ENCODE results near the gene CFAP68.

CFAP68 gene

DNA sequence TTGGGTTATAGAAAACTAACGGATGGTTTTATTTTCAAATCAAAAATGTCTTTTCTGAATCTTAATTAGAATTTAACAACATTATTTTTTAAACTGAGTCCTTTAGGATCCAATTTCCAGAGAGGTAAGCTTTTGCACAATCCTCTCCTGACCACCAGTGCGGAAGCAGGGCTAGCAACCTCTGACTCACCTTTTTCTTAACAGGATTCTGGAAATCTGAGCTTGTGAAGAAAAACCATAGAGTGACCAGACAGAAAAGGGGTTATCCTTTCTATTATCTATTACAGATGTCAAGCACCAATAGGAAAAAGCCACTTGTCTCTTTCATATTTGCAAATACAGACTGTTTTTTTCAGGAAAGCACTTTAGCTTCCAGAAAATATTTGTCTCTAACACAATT, 33.3 kb upstream of the CFAP68 start:
- H3K4me3 ChIP-seq (ENCODE audit: low read length) = no peak overlapping the region
- TF ChIP-seq, protein P1, sequence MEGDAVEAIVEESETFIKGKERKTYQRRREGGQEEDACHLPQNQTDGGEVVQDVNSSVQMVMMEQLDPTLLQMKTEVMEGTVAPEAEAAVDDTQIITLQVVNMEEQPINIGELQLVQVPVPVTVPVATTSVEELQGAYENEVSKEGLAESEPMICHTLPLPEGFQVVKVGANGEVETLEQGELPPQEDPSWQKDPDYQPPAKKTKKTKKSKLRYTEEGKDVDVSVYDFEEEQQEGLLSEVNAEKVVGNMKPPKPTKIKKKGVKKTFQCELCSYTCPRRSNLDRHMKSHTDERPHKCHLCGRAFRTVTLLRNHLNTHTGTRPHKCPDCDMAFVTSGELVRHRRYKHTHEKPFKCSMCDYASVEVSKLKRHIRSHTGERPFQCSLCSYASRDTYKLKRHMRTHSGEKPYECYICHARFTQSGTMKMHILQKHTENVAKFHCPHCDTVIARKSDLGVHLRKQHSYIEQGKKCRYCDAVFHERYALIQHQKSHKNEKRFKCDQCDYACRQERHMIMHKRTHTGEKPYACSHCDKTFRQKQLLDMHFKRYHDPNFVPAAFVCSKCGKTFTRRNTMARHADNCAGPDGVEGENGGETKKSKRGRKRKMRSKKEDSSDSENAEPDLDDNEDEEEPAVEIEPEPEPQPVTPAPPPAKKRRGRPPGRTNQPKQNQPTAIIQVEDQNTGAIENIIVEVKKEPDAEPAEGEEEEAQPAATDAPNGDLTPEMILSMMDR (IDR thresholded peaks at IDR 0.05; ENCODE audit: insufficient read depth, low read depth, low read length, missing control alignments) = no peak
- DNase-seq (ENCODE audit: low read depth) = peak; percentile 17

DNA sequence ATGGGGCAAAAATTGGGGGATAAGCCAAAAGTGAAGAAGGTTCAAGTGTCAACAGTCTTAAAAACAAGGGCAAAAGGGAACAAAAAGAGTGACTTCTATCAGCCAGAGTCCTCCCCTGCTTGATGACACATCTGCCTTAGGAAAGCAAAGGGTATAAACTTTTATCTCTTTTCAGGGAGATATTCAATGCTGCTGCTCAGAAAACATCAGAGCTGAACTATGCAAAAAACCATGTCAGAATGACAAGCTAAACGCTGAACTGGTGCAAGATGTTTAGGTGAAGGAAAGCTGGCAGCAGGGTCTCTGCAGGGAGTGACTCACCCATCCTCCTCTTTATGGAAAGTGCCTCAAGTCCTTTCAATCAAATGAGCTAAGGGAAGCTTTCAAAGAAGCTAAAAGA, 32.7 kb upstream of the CFAP68 start:
- no peak overlapping the region for H3K4me3 ChIP-seq (ENCODE audit: low read length)
- TF ChIP-seq, protein P1 (IDR thresholded peaks at IDR 0.05; ENCODE audit: insufficient read depth, low read depth, low read length, missing control alignments) = no peak
- peak; percentile 8 for DNase-seq (ENCODE audit: low read depth)

DNA sequence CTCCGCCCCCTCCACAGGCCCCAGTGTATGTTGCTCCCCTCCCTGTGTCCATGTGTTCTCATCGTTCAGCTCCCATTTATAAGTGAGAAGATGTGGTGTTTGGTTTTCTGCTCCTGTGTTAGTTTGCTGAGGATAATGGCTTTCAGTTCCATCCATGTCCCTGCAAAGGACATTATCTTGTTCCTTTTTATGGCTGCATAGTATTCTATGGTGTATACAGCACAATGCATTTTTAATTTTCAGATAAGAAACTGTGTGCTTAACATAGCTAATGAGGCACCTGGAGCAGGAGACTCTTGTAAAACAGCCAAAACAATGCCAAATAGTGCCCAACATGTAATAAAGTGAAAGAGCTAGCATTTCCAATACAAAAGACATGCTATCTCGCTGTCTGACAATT, 29.7 kb upstream of the CFAP68 start:
- TF ChIP-seq, protein P1 (IDR thresholded peaks at IDR 0.05; ENCODE audit: insufficient read depth, low read depth, low read length, missing control alignments) = no peak
- H3K4me3 ChIP-seq (ENCODE audit: low read length) = no peak overlapping the region
- no peak for DNase-seq (ENCODE audit: low read depth)

DNA sequence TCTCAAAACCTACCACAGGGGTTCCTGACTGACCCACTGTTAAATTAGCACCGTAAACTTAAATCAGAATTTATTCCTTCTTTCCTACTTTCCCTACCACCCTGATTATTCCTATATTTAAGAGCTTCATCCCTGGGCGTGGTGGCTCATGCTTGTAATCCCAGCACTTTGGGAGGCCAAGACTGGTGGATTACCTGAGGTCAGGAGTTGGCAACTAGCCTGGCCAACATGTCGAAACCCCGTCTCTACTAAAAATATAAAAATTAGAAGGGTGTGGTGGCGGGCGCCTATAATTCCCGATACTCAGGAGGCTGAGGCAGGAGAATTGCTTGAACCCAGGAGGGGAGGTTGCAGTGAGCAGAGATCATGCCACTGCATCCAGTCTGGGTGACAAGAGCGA, 28.3 kb upstream of the CFAP68 start:
- H3K4me3 ChIP-seq (ENCODE audit: low read length) = no peak overlapping the region
- no peak for DNase-seq (ENCODE audit: low read depth)
- TF ChIP-seq, protein P1 (IDR thresholded peaks at IDR 0.05; ENCODE audit: insufficient read depth, low read depth, low read length, missing control alignments) = no peak

DNA sequence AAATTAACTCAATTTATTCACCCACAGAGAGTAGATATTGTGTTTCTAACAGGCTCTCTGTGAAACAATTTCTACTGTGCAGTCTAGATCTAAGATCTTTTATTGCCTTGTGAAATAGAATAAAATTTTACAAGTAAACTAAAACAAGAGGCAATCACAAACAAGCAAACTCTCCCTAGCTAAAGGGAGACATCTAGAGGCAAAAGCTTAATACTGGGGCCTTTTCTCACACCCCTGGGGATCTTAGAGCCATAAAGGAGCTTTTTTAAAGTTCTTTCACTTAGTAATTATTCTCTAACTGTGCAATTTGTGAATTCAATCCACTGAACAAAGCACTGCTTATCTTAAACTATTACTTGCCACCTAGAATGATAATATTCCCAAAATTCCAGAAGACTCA, 27.7 kb upstream of the CFAP68 start:
- TF ChIP-seq, protein P1 (IDR thresholded peaks at IDR 0.05; ENCODE audit: insufficient read depth, low read depth, low read length, missing control alignments) = peak; percentile 47
- DNase-seq (ENCODE audit: low read depth) = peak; percentile 13
- H3K4me3 ChIP-seq (ENCODE audit: low read length) = no peak overlapping the region

DNA sequence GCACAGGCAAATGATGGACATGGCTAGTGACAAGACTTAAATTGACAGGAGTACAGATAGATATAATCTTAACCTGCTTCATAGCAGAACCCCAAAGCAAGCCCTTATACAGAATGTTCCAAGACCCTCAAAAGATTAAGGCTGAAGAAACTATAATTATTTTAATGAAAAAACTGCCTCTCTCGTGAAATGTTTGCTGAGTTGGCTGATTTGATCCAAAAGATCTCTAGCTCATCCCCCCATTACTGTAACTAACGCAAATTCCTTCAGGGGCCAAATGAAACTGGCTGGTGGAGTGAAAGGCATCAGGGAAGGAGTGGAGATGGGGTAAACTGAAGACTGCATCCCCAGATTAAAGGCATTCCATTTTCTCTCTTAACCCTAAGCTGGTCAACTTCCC, 27.2 kb upstream of the CFAP68 start:
- no peak for DNase-seq (ENCODE audit: low read depth)
- TF ChIP-seq, protein P1 (IDR thresholded peaks at IDR 0.05; ENCODE audit: insufficient read depth, low read depth, low read length, missing control alignments) = no peak
- no peak overlapping the region for H3K4me3 ChIP-seq (ENCODE audit: low read length)

DNA sequence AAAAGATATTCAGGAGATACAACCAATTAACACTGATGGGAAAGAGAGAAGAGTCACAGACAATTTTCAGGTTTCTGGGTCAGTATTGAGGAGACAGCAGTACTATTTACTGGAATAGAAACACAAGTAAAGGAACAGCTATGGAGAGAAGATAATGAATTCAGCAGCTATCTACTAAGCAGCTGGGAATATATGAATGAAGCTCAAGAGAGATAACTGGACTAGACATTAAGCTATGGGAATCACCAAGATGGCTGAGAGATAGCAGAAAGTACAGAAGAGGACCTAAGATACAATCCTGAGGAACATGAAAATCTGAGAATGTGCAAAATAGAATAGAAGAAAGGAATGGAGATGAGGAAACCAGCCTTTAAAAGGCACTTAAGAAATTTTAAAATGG, 23.8 kb upstream of the CFAP68 start:
- H3K4me3 ChIP-seq (ENCODE audit: low read length) = no peak overlapping the region
- TF ChIP-seq, protein P1 (IDR thresholded peaks at IDR 0.05; ENCODE audit: insufficient read depth, low read depth, low read length, missing control alignments) = no peak
- no peak for DNase-seq (ENCODE audit: low read depth)
